Prostate gland (tissue), 2 donors: ENCODE results near the gene VWF. TPM values are rescaled to one million over a fixed set of nuclear protein-coding genes. Genes with fewer than 3 reads are reported as not detected.
A peak's percentile ranks its signal among the peaks of the same experiment; 100 is the strongest.

ENCODE experiments used
- DNase-seq: peaks from one replicate; pipeline ENCODE4 v3.0.0-alpha.2; 2019; ENCODE audit warnings: low spot score
- H3K27ac ChIP-seq, 2 donors: fragments of 200-600 bp; sonication (generic); 2 replicates each; pipeline ENCODE4 v1.5.1; 2017 to 2019
- H3K27me3 ChIP-seq: fragments of 200-600 bp; sonication (generic); replicated peaks from 2 replicates; pipeline ENCODE4 v1.5.1; 2019; ENCODE audit not compliant: insufficient read depth
- H3K36me3 ChIP-seq, 2 donors: fragments of 200-600 bp; sonication (generic); 1 replicate in 1 of 2; 2 replicates in 1 of 2; pipeline versions ENCODE4 v1.5.1 to v1.8.1; 2017 to 2019
- H3K4me1 ChIP-seq: fragments of 200-600 bp; sonication (generic); replicated peaks from 2 replicates; pipeline ENCODE4 v1.5.1; 2019
- H3K4me3 ChIP-seq, 2 donors: fragments of 200-600 bp; sonication (generic); 2 replicates each; pipeline ENCODE4 v1.5.1; 2017 to 2019
- H3K9me3 ChIP-seq: fragments of 200-600 bp; sonication (generic); 2 replicates; pipeline ENCODE4 v1.5.1; 2017
- CTCF ChIP-seq, 4 experiments: fragments of 200-600 bp in 2 of 4; fragments of 450-650 bp in 2 of 4; sonication (generic) in 2 of 4; IDR thresholded peaks; 1 replicate in 3 of 4; 2 replicates in 1 of 4; pipeline ENCODE4 v1.5.1; 2016 to 2019; ENCODE audit warnings: antibody characterized with exemption in 4 of 4, mild to moderate bottlenecking in 2 of 4, moderate library complexity in 2 of 4
- POLR2A ChIP-seq: fragments of 450-650 bp; IDR thresholded peaks from one replicate; pipeline ENCODE4 v1.6.1; 2016; ENCODE audit warnings: antibody characterized with exemption, mild to moderate bottlenecking
- POLR2AphosphoS5 ChIP-seq: sonication (generic); formaldehyde crosslinking; IDR thresholded peaks from one replicate; pipeline ENCODE4 v1.6.1; 2017; ENCODE audit warnings: antibody characterized with exemption
- WGBS: methylation state at CpG from one replicate; pipeline ENCODE4 v1.1.5; 2018; 5-methylcytosine and 5-hydroxymethylcytosine counted together
- intact Hi-C: fragments of 100-400 bp; cut with DNase I; formaldehyde crosslinking; loops from one replicate; pipeline ENCODE4 v1.14.2; 2022
- total RNA-seq, 2 donors: library from RNA; depleted of rRNA; stranded (reverse); fragments of >200 nt; gene quantifications; one replicate each; pipeline ENCODE4 v1.1.0, GENCODE V29; 2016

VWF gene
- total RNA-seq, 2 donors from 2014 or later = 55.0 to 193 TPM

- H3K27ac ChIP-seq = no peak overlapping the region
- no peaks in the 10 kb centered on the region for H3K36me3 ChIP-seq
- H3K4me3 ChIP-seq = no peak overlapping the region
- 84% methylated on average over 5 of the region's 5 CpGs for WGBS
- H3K27me3 ChIP-seq = no peaks in the 10 kb centered on the region
- no peak for TF ChIP-seq POLR2A
- TF ChIP-seq POLR2AphosphoS5 = no peak
- TF ChIP-seq CTCF (IDR thresholded peaks at IDR 0.05) = no peak
- H3K9me3 ChIP-seq = no peaks in the 10 kb centered on the region
- intact Hi-C loops = loop anchor here (5.0 kb wide), 1 partner anchor 609 kb away; the partner anchor contains the start of gene NTF3
- DNase-seq = no peak
- no peaks in the 10 kb centered on the region for H3K4me1 ChIP-seq
These were observed 83.7 kb downstream of the VWF start for GRCh38 chr12:6040815-6041214.

GRCh38 chr12:6039894-6040601 lies 84.4 kb downstream of the VWF start:
- intact Hi-C loops = loop anchor here (5.0 kb wide), 1 partner anchor 608 kb away; the partner anchor contains the start of gene NTF3
- TF ChIP-seq CTCF (IDR thresholded peaks at IDR 0.05) (peak; percentile 81 to 93 (median 90)), POLR2A (no peak), POLR2AphosphoS5 (peak; percentile 38)
- Histone ChIP-seq H3K36me3 (no peaks in the 10 kb centered on the region), H3K27me3 (no peaks in the 10 kb centered on the region), H3K9me3 (no peaks in the 10 kb centered on the region), H3K4me1 (no peaks in the 10 kb centered on the region), H3K27ac (no peak overlapping the region), H3K4me3 (no peak overlapping the region)
- DNase-seq = peak; percentile 57
- WGBS = 30% methylated on average over 12 of the region's 12 CpGs

- Histone ChIP-seq H3K27me3 (no peaks in the 10 kb centered on the region), H3K27ac (no peak overlapping the region), H3K9me3 (no peaks in the 10 kb centered on the region), H3K36me3 (no peaks in the 10 kb centered on the region), H3K4me3 (no peak overlapping the region), H3K4me1 (no peaks in the 10 kb centered on the region)
- intact Hi-C loops = no loop called here
- 68% methylated on average over 8 of the region's 8 CpGs for WGBS
- TF ChIP-seq CTCF (IDR thresholded peaks at IDR 0.05) (peak; percentile 16 to 42 (median 34)), POLR2AphosphoS5 (no peak)
- DNase-seq = no peak
These were observed 86.3 kb downstream of the VWF start for GRCh38 chr12:6038160-6038559.

- Histone ChIP-seq H3K9me3 (no peaks in the 10 kb centered on the region), H3K4me1 (no peaks in the 10 kb centered on the region), H3K27me3 (no peaks in the 10 kb centered on the region), H3K27ac (no peak overlapping the region), H3K36me3 (no peaks in the 10 kb centered on the region), H3K4me3 (no peak overlapping the region)
- no peak for DNase-seq
- TF ChIP-seq POLR2AphosphoS5 (no peak), POLR2A (no peak), CTCF (IDR thresholded peaks at IDR 0.05) (no peak)
- intact Hi-C loops = loop anchor here (2.0 kb wide), 1 partner anchor 47 kb away; no protein-coding TSS in a partner anchor
- 98% methylated on average over 9 of the region's 9 CpGs for WGBS
These were observed 87.0 kb downstream of the VWF start for GRCh38 chr12:6037459-6037858.

- H3K9me3 ChIP-seq = no peaks in the 10 kb centered on the region
- H3K27ac ChIP-seq = no peak overlapping the region
- no peak overlapping the region for H3K4me3 ChIP-seq
- TF ChIP-seq CTCF (IDR thresholded peaks at IDR 0.05) (no peak), POLR2A (no peak)
- no peaks in the 10 kb centered on the region for H3K27me3 ChIP-seq
- DNase-seq = no peak
- WGBS = 97% methylated on average over 3 of the region's 3 CpGs
- no peaks in the 10 kb centered on the region for H3K4me1 ChIP-seq
- no peaks in the 10 kb centered on the region for H3K36me3 ChIP-seq
- intact Hi-C loops = loop anchor here (2.0 kb wide), 1 partner anchor 46 kb away; no protein-coding TSS in a partner anchor
These were observed 88.0 kb downstream of the VWF start for GRCh38 chr12:6036509-6036908.
